Naive thymus-derived CD4-positive, alpha-beta T cell (primary cell): ENCODE results near the gene ZNF672. TPM values are rescaled to one million over a fixed set of nuclear protein-coding genes. Genes with fewer than 3 reads are reported as not detected.
"Not testable (repeated sequence)": the region's sequence is repeated elsewhere in the genome, so short reads cannot be mapped to it uniquely, and the experiment has no call there.

ENCODE experiments used
- ATAC-seq: fragments of 150-1000 bp; cut with Tn5 transposase; 2 replicates; pipeline ENCODE4 v1.10.0; 2021; ENCODE audit warnings: mild to moderate bottlenecking, moderate library complexity
- CTCF ChIA-PET: fragments of 350-600 bp; sonication (Branson Sonifier 250); formaldehyde crosslinking; loops from one replicate; lab custom pipeline; 2021; ENCODE audit warnings: antibody characterized with exemption; lab: Charles Lee
- POLR2A ChIA-PET: fragments of 350-600 bp; sonication (Branson Sonifier 250); formaldehyde crosslinking; loops from one replicate; lab custom pipeline; 2021; ENCODE audit warnings: antibody characterized with exemption, inconsistent platforms; lab: Charles Lee
- DNase-seq, 9 donors: peaks; one replicate each; pipeline versions ENCODE4 v3.0.0 to v3.0.0-alpha.2; 2020 to 2022; ENCODE audit warnings: mixed read lengths in 1 of 9
- H3K27ac ChIP-seq: one replicate; pipeline ENCODE4 v1.7.0; 2013; ENCODE audit warnings: mild to moderate bottlenecking, low read depth, low read length, moderate library complexity
- H3K27me3 ChIP-seq, 2 donors: one replicate each; pipeline ENCODE4 v1.7.0; 2013; ENCODE audit warnings: low read length in 2 of 2, mild to moderate bottlenecking in 2 of 2, moderate library complexity in 2 of 2; ENCODE audit not compliant: control insufficient read depth in 2 of 2, insufficient read depth in 2 of 2
- H3K36me3 ChIP-seq, 3 experiments: 1 replicate in 2 of 3; 2 replicates in 1 of 3; pipeline ENCODE4 v1.7.0; 2013; ENCODE audit warnings: low read length in 3 of 3, mild to moderate bottlenecking in 3 of 3, moderate library complexity in 1 of 3; ENCODE audit not compliant: insufficient read depth in 3 of 3, control insufficient read depth in 2 of 3
- H3K4me1 ChIP-seq, 2 donors: one replicate each; pipeline ENCODE4 v1.7.0; 2013; ENCODE audit warnings: low read length in 2 of 2, mild to moderate bottlenecking in 2 of 2, moderate library complexity in 1 of 2; ENCODE audit not compliant: control insufficient read depth in 2 of 2, insufficient read depth in 2 of 2
- H3K4me3 ChIP-seq: 2 replicates; pipeline ENCODE4 v1.7.0; 2013; ENCODE audit warnings: mild to moderate bottlenecking, low read length
- H3K9me3 ChIP-seq, 3 experiments: 1 replicate in 2 of 3; 2 replicates in 1 of 3; pipeline ENCODE4 v1.7.0; 2013; ENCODE audit warnings: low read length in 3 of 3; ENCODE audit not compliant: control insufficient read depth in 2 of 3
- H3K27ac Mint-ChIP-seq, 9 donors: one replicate each; pipeline ENCODE4 v1.8.0; 2020 to 2022; ENCODE audit warnings: mixed read lengths in 9 of 9, mild to moderate bottlenecking in 8 of 9, moderate library complexity in 5 of 9, inconsistent platforms in 2 of 9
- H3K27me3 Mint-ChIP-seq, 5 donors: one replicate each; pipeline ENCODE4 v1.8.0; 2021 to 2022; ENCODE audit warnings: mixed read lengths in 5 of 5, mild to moderate bottlenecking in 1 of 5
- H3K36me3 Mint-ChIP-seq, 5 donors: one replicate each; pipeline ENCODE4 v1.8.0; 2020 to 2022; ENCODE audit warnings: mixed read lengths in 5 of 5, mild to moderate bottlenecking in 3 of 5, inconsistent platforms in 1 of 5
- H3K4me1 Mint-ChIP-seq, 7 donors: one replicate each; pipeline ENCODE4 v1.8.0; 2020 to 2022; ENCODE audit warnings: mixed read lengths in 7 of 7, mild to moderate bottlenecking in 3 of 7, inconsistent platforms in 1 of 7
- H3K4me3 Mint-ChIP-seq, 10 donors: one replicate each; pipeline ENCODE4 v1.8.0; 2020 to 2022; ENCODE audit warnings: mild to moderate bottlenecking in 10 of 10, mixed read lengths in 10 of 10, moderate library complexity in 6 of 10, inconsistent platforms in 2 of 10
- H3K9me3 Mint-ChIP-seq, 11 donors: one replicate each; pipeline ENCODE4 v1.8.0; 2020 to 2022; ENCODE audit warnings: mixed read lengths in 11 of 11, mild to moderate bottlenecking in 4 of 11, inconsistent platforms in 1 of 11, moderate library complexity in 1 of 11
- intact Hi-C, 2 donors: fragments of 100-400 bp; cut with micrococcal nuclease; formaldehyde crosslinking; loops; one replicate each; pipeline ENCODE4 v1.15.1; 2023
- polyA plus RNA-seq, 2 donors: library from polyadenylated mRNA; unstranded; fragments of 300-500 nt; fragmentation: Illumina TruSeq; gene quantifications; one replicate each; pipeline ENCODE4 v1.2.3, GENCODE V29; 2021
- total RNA-seq, 6 experiments: library from RNA in 5 of 6; stranded (reverse) in 5 of 6; gene quantifications; 1 replicate in 5 of 6; 2 replicates in 1 of 6; pipeline ENCODE4 v1.2.3 and lab custom pipeline; 2021 to 2026

ZNF672 gene
- total and polyA plus RNA-seq, 7 experiments from 2014 or later = 16.6 to 49.8 (median 35.3) TPM

- CTCF ChIA-PET, H3K27me3 Mint-ChIP-seq, H3K4me3 Mint-ChIP-seq, H3K27me3 ChIP-seq, H3K9me3 ChIP-seq, H3K27ac ChIP-seq, H3K9me3 Mint-ChIP-seq, H3K4me1 ChIP-seq, H3K36me3 ChIP-seq, H3K36me3 Mint-ChIP-seq, intact Hi-C loops, POLR2A ChIA-PET, H3K4me3 ChIP-seq, DNase-seq, ATAC-seq: not testable (repeated sequence)
- Mint-ChIP-seq H3K27ac (peak overlapping the region in 1 of 9 donors; percentile 46), H3K4me1 (peaks cover 8 to 22% (median 15%) of the 10 kb centered on the region in 7 donors)
Measured at GRCh38 chr1:248830718-248831017, 7.4 kb upstream of the ZNF672 start.

DNA sequence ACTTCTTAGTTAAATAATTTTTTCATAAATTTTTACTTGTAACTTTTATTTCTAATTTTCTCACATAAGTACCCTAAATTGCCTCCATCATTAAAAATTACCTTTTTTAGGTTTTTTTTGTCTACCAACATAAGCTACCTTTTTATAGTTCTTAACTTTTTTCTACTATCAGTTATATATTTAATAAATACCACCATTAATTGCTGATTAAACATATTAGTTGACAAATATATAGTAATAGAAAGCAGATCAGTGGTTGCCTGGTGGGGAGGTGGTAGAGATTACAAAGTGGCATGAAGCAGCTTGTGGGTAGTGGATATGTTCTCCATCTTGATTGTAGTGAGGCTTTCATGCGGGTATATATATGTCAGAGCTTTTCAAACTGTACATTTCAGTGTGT lies 6.2 kb upstream of the ZNF672 start:
- Histone ChIP-seq H3K36me3 (no peaks in the 10 kb centered on the region), H3K27ac (no peak overlapping the region), H3K9me3 (no peaks in the 10 kb centered on the region), H3K27me3 (no peaks in the 10 kb centered on the region), H3K4me3 (no peak overlapping the region), H3K4me1 (peaks cover 3 to 7% of the 10 kb centered on the region in 2 donors)
- Mint-ChIP-seq H3K36me3 (no peaks in the 10 kb centered on the region), H3K4me3 (no peak overlapping the region), H3K9me3 (peaks cover 0 to under 1% (median 0%) of the 10 kb centered on the region in 11 donors), H3K27ac (no peak overlapping the region), H3K27me3 (peaks cover 0 to 8% (median 0%) of the 10 kb centered on the region in 5 donors), H3K4me1 (peaks cover 2 to 13% (median 8%) of the 10 kb centered on the region in 7 donors)
- POLR2A ChIA-PET = interaction anchor here (0.7 kb wide), 1 partner anchor 50 kb away, joined by 3 read pairs; no protein-coding TSS in a partner anchor
- ATAC-seq (no peak), DNase-seq (no peak)
- CTCF ChIA-PET = interaction anchor here (0.7 kb wide), 1 partner anchor 22 kb away, joined by 3 read pairs; no protein-coding TSS in a partner anchor
- intact Hi-C loops = no loop called here

GRCh38 chr1:248834343-248834940 lies 3.6 kb upstream of the ZNF672 start:
- no peak for ATAC-seq
- Mint-ChIP-seq H3K4me1 (peaks cover 3 to 8% (median 6%) of the 10 kb centered on the region in 7 donors), H3K9me3 (no peaks in the 10 kb centered on the region), H3K4me3 (no peak overlapping the region), H3K27ac (no peak overlapping the region), H3K36me3 (peaks cover 0 to 2% (median 0%) of the 10 kb centered on the region in 5 donors), H3K27me3 (peaks cover 0 to 8% (median 0%) of the 10 kb centered on the region in 5 donors)
- Histone ChIP-seq H3K27me3 (no peaks in the 10 kb centered on the region), H3K27ac (no peak overlapping the region), H3K4me3 (no peak overlapping the region), H3K4me1 (peaks cover 10 to 14% of the 10 kb centered on the region in 2 donors), H3K9me3 (no peaks in the 10 kb centered on the region), H3K36me3 (peaks cover 0 to 7% (median 0%) of the 10 kb centered on the region in 3 experiments)
- intact Hi-C loops = no loop called here
- ChIA-PET CTCF (no interaction called here), POLR2A (interaction anchor here (1.0 kb wide), 1 partner anchor 12 kb away, joined by 8 read pairs; no protein-coding TSS in a partner anchor)
- no peak for DNase-seq

- Mint-ChIP-seq H3K36me3 (peaks cover 0 to 2% (median 0%) of the 10 kb centered on the region in 5 donors), H3K4me3 (no peak overlapping the region), H3K4me1 (peaks cover 15 to 36% (median 27%) of the 10 kb centered on the region in 7 donors), H3K27me3 (peaks cover 0 to 8% (median 0%) of the 10 kb centered on the region in 5 donors), H3K27ac (peak overlapping the region in 1 of 9 donors; percentile 72), H3K9me3 (no peaks in the 10 kb centered on the region)
- Histone ChIP-seq H3K27me3 (no peaks in the 10 kb centered on the region), H3K4me3 (peak overlapping the region; percentile 78), H3K36me3 (peaks cover 0 to 7% (median 0%) of the 10 kb centered on the region in 3 experiments), H3K4me1 (peaks cover 13 to 15% of the 10 kb centered on the region in 2 donors), H3K27ac (peak overlapping the region; percentile 94), H3K9me3 (no peaks in the 10 kb centered on the region)
- intact Hi-C loops = no loop called here
- ChIA-PET POLR2A (interaction anchor here (1.0 to 8.9 kb wide), 4 partner anchors 10 to 37 kb away, joined by 6 to 154 read pairs (median 74); partner anchors contain the start of genes SH3BP5L and ZNF692), CTCF (interaction anchor here (1.2 to 1.5 kb wide), 3 partner anchors 8 to 22 kb away, joined by 3 to 10 read pairs (median 7); partner anchors contain the start of gene ZNF692)
- ATAC-seq (no peak), DNase-seq (no peak)
Measured at GRCh38 chr1:248837045-248837780, 811 bp upstream of the ZNF672 start.

DNA sequence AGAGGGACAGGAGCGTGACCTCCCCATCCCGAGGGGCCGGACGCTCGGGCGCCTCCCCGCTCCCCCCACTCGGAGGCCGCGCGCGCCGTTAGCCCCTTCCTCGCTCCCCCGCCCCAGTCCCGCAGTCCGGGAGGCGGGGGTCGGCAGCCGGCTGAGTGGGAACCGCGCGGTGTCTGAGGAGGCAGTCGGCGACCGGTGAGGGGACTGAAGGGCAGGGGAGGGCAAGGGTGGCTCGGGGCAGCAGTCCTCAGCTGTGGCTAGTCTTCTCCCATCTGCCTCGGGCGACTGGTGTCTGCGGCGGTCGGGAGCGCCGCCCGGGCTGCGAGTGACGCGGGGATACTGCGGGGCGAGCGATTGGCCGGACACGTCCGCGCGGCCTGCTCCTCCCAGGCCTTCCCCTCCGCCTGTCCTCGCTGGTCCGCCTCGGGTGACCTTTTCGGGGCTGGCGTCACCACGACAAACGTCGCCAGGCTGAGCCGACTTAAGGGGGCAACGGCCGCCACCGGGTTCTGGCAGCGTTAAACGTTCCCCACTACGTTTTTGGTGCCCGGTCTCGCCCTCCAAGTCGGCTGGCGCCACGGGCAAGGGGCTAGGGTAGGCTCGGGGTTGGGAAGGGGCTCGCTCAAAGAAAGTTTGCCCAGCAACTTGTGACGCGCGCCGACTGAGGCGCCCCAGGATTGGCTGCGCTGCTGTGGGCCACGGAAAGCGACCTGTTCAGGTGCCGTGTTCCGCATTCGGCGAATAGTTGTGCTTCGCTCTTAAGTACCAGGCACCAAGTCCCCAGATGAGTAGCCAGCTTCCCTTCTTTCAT lies 538 bp downstream of the ZNF672 start:
- peak; percentile 74 for ATAC-seq
- Histone ChIP-seq H3K27ac (peak overlapping the region; percentile 94), H3K4me1 (peaks cover 13 to 15% of the 10 kb centered on the region in 2 donors), H3K36me3 (peaks cover 0 to 10% (median 0%) of the 10 kb centered on the region in 3 experiments), H3K27me3 (no peaks in the 10 kb centered on the region), H3K9me3 (no peaks in the 10 kb centered on the region), H3K4me3 (peak overlapping the region; percentile 78)
- intact Hi-C loops = loop anchor here (1.0 kb wide), 7 partner anchors 12 to 68 kb away; partner anchors contain the start of genes PGBD2 (in 2 of the 2) and ZNF692 (in 1 of the 2)
- peaks cover 0 to 2% (median 0%) of the 10 kb centered on the region in 5 donors for H3K36me3 Mint-ChIP-seq
- peaks cover 19 to 38% (median 31%) of the 10 kb centered on the region in 7 donors for H3K4me1 Mint-ChIP-seq
- ChIA-PET POLR2A (interaction anchor here (1.0 to 8.9 kb wide), 6 partner anchors 12 to 35 kb away, joined by 5 to 154 read pairs (median 18); partner anchors contain the start of genes SH3BP5L and ZNF692), CTCF (interaction anchor here (1.0 to 2.0 kb wide), 7 partner anchors 10 to 70 kb away, joined by 3 to 10 read pairs (median 5); partner anchors contain the start of genes SH3BP5L and ZNF692)
- peak; percentile 81 to 91 (median 87) for DNase-seq
- H3K9me3 Mint-ChIP-seq = no peaks in the 10 kb centered on the region
- peaks cover 0 to 4% (median 0%) of the 10 kb centered on the region in 5 donors for H3K27me3 Mint-ChIP-seq
- peak overlapping the region in 2 of 10 donors; percentile 93 to 96 for H3K4me3 Mint-ChIP-seq
- H3K27ac Mint-ChIP-seq = peak overlapping the region in 6 of 9 donors; percentile 95 to 99 (median 98)
